ENCODE results near the gene CBFA2T3.

- TF ChIP-seq CTCF (IDR thresholded peaks at IDR 0.05; ENCODE audit: low read depth, low read length) (no peak), EZH2phosphoT487 (IDR thresholded peaks at IDR 0.05; ENCODE audit: low read depth) (no peak)
Observed at GRCh38 chr16:89004209-89004831, 27.3 kb upstream of the CBFA2T3 start.
